ENCODE results near the gene TKTL2. TPM values are rescaled to one million over a fixed set of nuclear protein-coding genes. Genes with fewer than 3 reads are reported as not detected.
"Not testable (repeated sequence)": the region's sequence is repeated elsewhere in the genome, so short reads cannot be mapped to it uniquely, and the experiment has no call there.

The TKTL2 gene
- polyA plus RNA-seq, 4 donors: not detected

- DNase-seq (ENCODE audit: low read depth in 4 of 4, low spot score in 3 of 4): no peak
These were observed 24.9 kb downstream of the TKTL2 start for GRCh38 chr4:163448540-163449203.

GRCh38 chr4:163447481-163447880, 26.1 kb downstream of the TKTL2 start:
- no peak for DNase-seq (ENCODE audit: low read depth in 4 of 4, low spot score in 3 of 4)

- DNase-seq (ENCODE audit: low read depth in 4 of 4, low spot score in 3 of 4): not testable (repeated sequence)
These were observed 26.5 kb downstream of the TKTL2 start for GRCh38 chr4:163447023-163447422.

DNA sequence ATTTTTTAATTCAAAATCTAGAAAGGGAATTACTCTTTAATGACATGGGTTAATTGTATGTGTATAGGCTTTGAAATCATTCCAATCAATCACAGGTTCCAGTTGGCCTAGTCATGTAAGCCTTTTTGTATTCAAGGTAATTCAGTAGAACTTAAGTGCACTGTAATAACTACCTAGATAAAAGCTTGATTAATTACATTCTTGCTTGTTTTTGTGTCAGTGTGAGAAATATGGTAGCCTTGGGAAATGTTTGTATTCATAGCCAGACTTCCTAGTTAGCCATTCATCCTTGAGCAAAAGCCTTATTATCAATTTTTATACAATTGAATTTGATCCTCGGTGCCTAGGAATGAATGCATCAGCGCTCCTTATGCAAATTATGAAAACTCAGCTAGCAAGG, 33.5 kb downstream of the TKTL2 start:
- no peak for DNase-seq (ENCODE audit: low read depth in 4 of 4, low spot score in 3 of 4)

Other genes starting within 250 kb of the TKTL2 start
- gene NPY1R, start 141.2 kb downstream of the TKTL2 start, polyA plus RNA-seq (ENCODE audit: insufficient read length in 4 of 4): 10 to 100 TPM in 3 of 4 donors, 1 to 10 TPM in 1; 3.0 to 26.8 (median 21.3) TPM
- gene NPY5R, start 129.9 kb downstream of the TKTL2 start, polyA plus RNA-seq (ENCODE audit: insufficient read length in 4 of 4): 1 to 10 TPM in 3 of 4 donors, under 1 TPM in 1; 0.64 to 6.1 (median 5.2) TPM
- 10 to 100 TPM; 36.2 to 42.1 (median 38.7) TPM for gene TMA16, start 20.9 kb upstream of the TKTL2 start, polyA plus RNA-seq (ENCODE audit: insufficient read length in 4 of 4)

All from left renal pelvis (tissue), 4 donors.